Skeletal muscle tissue (tissue), 2 donors: ENCODE results near the gene MSH6. TPM values are rescaled to one million over a fixed set of nuclear protein-coding genes. Genes with fewer than 3 reads are reported as not detected.

Experiments
- small RNA-seq: library from RNA; depleted of rRNA; stranded (forward); fragments of <200 nt; gene quantifications from one replicate; pipeline ENCODE3, GENCODE V24; 2014
- total RNA-seq: library from RNA; depleted of rRNA; stranded (reverse); fragments of >200 nt; gene quantifications from one replicate; pipeline ENCODE4 v1.2.3, GENCODE V29; 2014

MSH6 gene
- total RNA-seq, 1 donor from 2014 or later: 33.4 TPM

Small RNAs within 50 kb of the gene (small RNA-seq; reads per million reads assigned to genes)
- gene RF00026: not detected
- gene RPL36AP15: not detected

Other genes starting within 250 kb of the MSH6 start
- gene KCNK12, start 212.2 kb upstream of the MSH6 start, total RNA-seq: not detected
- gene FBXO11, start 123.4 kb downstream of the MSH6 start, total RNA-seq: 74.1 TPM